Measurements from ENCODE around the gene FOXL3. TPM values are rescaled to one million over a fixed set of nuclear protein-coding genes. Genes with fewer than 3 reads are reported as not detected.

The FOXL3 gene
- total RNA-seq, 2 experiments from 2014 or later = not detected

DNA sequence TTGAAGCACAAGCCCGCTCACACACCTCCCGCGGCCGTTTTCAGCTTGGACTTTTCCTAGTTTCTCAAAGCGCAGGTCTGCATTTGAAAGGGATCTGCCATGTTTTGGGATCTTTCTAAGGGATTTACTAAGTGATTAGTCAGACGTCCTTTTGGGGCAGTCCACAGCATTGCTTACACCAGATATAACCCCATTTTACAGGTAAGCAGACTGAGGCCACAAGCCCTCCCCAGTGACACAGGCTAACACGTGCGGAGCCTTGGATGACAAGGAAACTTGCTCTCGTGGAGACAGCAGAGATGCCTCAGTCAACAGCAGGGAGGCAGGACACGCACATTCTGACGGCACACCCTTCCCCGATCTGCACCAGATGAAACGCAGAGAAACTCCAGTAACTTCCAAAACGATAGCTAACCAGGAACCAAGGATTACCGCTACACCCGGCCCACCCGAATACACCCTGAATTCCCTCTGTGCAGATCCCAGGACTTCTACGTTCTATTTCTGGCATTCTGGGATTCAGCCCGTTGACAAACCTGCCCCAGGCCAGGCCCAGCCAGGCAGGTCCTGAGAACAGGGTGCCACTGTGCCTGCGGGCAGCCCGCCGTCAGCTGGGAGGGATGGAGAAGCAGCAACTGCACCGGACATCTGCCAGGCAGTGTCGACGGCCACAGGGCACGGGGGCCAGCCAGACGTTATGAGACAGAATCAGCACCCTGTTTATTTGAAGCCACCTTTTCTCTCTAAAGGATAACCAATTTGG lies 27.9 kb downstream of the FOXL3 start:
- Mint-ChIP-seq H3K4me1 (no peaks in the 10 kb centered on the region), H3K9me3 (ENCODE audit: low read depth) (no peaks in the 10 kb centered on the region), H3K27ac (no peak overlapping the region), H3K36me3 (no peaks in the 10 kb centered on the region), H3K4me3 (no peak overlapping the region), H3K27me3 (peaks cover 34% of the 10 kb centered on the region)
- DNase-seq = no peak
- ATAC-seq = no peak
- CTCF ChIA-PET = no interaction called here

DNA sequence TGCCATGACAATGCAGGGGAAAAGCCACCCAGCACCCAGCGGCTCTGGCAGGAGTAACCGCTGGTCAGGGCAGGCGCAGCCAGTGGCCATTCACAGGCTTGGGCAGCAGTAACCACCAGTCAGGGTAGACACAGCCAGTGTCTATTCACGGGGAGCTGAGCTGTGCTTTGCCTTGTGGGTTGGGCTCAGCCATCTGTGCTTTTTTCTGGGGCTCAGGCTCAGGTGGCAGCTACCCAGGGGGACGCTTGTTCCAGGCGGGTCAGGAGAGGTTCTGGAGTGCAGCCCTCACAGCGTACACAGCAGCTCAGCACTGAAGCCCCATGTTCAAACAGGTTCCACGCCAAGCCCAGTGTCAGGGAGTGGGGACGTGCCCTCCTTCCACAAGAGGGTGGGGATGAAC lies 28.5 kb downstream of the FOXL3 start:
- H3K4me1 Mint-ChIP-seq = no peaks in the 10 kb centered on the region
- DNase-seq (no peak), ATAC-seq (no peak)
- H3K27me3 Mint-ChIP-seq = peaks cover 29% of the 10 kb centered on the region
- H3K4me3 Mint-ChIP-seq = no peak overlapping the region
- H3K9me3 Mint-ChIP-seq (ENCODE audit: low read depth) = no peaks in the 10 kb centered on the region
- no peaks in the 10 kb centered on the region for H3K36me3 Mint-ChIP-seq
- CTCF ChIA-PET = no interaction called here
- no peak overlapping the region for H3K27ac Mint-ChIP-seq

DNA sequence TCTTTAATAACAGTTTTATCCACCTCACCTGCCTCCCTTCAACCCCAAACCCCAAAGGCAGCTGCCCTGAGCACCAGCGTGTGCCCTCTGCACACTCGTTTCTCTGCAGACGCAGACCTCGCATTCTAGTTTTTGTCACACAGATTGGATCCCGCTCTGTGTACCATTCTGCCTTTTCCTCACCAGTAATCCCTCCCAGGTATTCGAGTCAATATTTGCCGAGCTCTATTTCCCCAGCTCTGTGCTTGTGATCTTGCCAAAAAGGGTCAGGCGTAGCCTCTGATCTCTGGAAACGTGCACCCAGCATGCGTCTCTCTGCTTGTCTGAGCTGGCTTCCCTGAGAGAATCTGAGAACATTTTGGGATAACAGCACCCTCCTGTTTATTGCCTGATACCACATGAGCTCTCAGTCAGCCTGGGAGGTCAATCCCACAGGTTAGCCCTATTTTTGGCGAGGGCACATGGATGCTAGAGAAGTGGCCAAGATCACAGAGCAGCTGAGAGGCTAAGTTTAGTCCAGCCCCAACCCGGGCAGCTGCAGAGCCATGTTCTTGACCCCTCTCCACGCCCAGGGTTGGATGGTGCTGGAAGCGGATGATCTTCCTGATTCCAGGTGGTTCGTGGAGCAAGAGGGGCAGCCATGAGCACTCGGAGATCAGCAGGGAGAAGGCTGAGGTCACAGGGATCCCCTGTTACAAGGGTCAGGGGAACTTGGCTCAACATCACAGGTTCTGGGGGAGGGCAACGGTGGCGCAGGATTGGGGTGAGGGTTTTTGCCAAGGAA lies 29.1 kb downstream of the FOXL3 start:
- DNase-seq = no peak
- CTCF ChIA-PET = no interaction called here
- peaks cover 26% of the 10 kb centered on the region for H3K27me3 Mint-ChIP-seq
- no peaks in the 10 kb centered on the region for H3K9me3 Mint-ChIP-seq (ENCODE audit: low read depth)
- no peak overlapping the region for H3K27ac Mint-ChIP-seq
- H3K36me3 Mint-ChIP-seq = no peaks in the 10 kb centered on the region
- no peak for ATAC-seq
- H3K4me3 Mint-ChIP-seq = no peak overlapping the region
- H3K4me1 Mint-ChIP-seq = no peaks in the 10 kb centered on the region

DNA sequence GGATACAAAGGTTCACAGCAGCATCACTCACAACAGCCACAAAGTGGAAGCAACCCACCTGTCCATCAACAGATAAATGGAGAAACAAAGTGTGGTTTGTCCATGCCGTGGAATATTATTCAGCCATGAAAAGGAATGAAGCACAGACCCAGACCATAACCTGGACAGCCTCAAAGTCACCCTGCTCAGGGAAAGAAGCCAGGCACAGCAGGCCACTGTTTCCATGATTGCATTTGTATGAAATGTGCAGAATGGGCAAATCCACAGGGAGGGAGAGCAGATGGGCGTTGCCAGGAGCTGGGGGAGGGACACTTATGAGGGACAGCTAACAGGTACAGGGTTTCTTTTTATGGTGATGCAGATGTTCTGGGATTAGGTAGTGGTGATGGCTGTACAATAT lies 30.3 kb downstream of the FOXL3 start:
- H3K27me3 Mint-ChIP-seq = peaks cover 22% of the 10 kb centered on the region
- H3K4me1 Mint-ChIP-seq = peaks cover 4% of the 10 kb centered on the region
- H3K36me3 Mint-ChIP-seq = no peaks in the 10 kb centered on the region
- CTCF ChIA-PET = interaction anchor here (0.8 to 1.6 kb wide), 4 partner anchors 12 to 474 kb away, joined by 3 to 4 read pairs (median 3); no protein-coding TSS in a partner anchor
- H3K9me3 Mint-ChIP-seq (ENCODE audit: low read depth) = no peaks in the 10 kb centered on the region
- DNase-seq (no peak), ATAC-seq (no peak)
- no peak overlapping the region for H3K27ac Mint-ChIP-seq
- no peak overlapping the region for H3K4me3 Mint-ChIP-seq

DNA sequence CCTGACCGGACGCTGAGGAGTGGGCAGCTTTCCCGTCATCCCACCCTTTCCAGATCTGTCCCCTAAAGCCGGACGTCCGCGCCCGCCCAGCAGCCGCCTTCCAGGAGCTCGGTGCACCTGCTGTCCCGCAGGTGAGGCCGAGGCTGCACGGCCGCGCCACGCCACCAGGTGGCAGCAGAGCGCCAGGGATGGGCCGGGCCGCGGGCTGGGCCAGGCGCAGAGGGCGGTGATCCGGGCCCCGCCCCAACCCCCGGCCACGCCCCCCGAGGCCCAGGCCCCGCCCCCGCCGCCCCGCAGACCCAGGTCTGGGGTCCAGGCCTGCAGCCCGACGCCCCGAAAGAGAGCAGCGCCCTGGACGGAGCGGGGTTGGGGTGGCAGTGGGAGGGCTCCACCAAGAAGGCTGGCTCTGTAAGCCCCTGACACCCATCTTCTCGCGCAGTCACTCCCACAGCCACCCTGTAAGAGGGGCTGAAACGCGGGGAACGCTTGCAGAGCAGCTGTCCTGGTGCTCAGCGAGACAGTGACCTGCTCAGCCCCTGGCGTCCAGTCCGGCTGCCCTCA lies 32.2 kb downstream of the FOXL3 start:
- peak; percentile 94 for ATAC-seq

DNA sequence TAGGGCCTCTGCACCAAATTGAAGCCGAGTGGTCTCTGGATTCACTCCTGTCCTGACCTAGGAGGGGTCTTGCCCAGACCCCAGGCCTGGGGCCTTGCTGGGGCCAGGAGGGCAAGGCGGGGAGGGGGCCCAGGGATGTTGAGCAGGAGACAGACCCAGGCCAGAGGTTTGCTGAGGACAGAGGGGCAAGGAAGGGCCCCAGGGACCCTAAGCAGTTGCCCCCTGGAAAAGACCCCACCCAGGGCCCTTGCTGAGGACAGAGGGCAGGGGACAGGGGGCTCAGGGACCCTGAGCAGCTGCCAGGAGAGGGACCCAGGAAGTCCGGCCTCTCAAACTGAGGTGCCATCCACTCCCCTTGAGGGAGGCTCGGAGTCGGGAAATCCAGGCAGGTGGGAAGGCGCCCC lies 32.7 kb downstream of the FOXL3 start:
- DNase-seq = no peak
- CTCF ChIA-PET = interaction anchor here (0.7 to 1.6 kb wide), 6 partner anchors 11 to 552 kb away, joined by 3 to 13 read pairs (median 8); no protein-coding TSS in a partner anchor
- no peak for ATAC-seq
- no peak overlapping the region for H3K27ac Mint-ChIP-seq
- H3K4me3 Mint-ChIP-seq = no peak overlapping the region
- H3K9me3 Mint-ChIP-seq (ENCODE audit: low read depth) = no peaks in the 10 kb centered on the region
- peaks cover 4% of the 10 kb centered on the region for H3K4me1 Mint-ChIP-seq
- no peaks in the 10 kb centered on the region for H3K36me3 Mint-ChIP-seq
- peaks cover 11% of the 10 kb centered on the region for H3K27me3 Mint-ChIP-seq

More for the DNA sequence above, 32.2 kb downstream of the FOXL3 start:
- CTCF ChIA-PET = interaction anchor here (0.6 to 1.6 kb wide), 16 partner anchors 10 to 671 kb away, joined by 3 to 13 read pairs (median 4); no protein-coding TSS in a partner anchor
- Mint-ChIP-seq H3K27me3 (peaks cover 12% of the 10 kb centered on the region), H3K27ac (no peak overlapping the region), H3K4me3 (no peak overlapping the region), H3K9me3 (ENCODE audit: low read depth) (no peaks in the 10 kb centered on the region), H3K36me3 (no peaks in the 10 kb centered on the region), H3K4me1 (peaks cover 4% of the 10 kb centered on the region)
- peak; percentile 81 for DNase-seq

DNA sequence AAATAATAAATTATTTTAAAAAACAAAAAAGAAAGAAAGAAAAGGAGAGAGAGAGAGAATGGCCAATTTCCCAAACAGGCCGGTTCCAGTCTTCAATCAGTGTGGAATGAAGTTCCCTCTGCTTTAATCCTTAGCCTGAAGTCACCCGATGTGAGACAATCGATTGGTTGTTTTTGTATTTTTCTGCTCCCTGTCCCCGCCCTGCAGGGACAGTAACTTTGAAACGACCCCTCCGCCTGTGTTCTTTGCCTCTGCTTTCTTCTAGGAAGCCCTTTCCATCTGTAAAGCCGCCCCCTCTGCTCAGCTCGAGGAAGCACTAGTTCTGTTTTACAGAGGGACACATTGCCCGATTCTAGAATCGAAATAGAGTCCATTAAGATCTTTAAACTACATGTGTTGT lies 33.4 kb downstream of the FOXL3 start:
- Mint-ChIP-seq H3K36me3 (no peaks in the 10 kb centered on the region), H3K27ac (no peak overlapping the region), H3K4me3 (no peak overlapping the region), H3K9me3 (ENCODE audit: low read depth) (no peaks in the 10 kb centered on the region), H3K4me1 (peaks cover 4% of the 10 kb centered on the region), H3K27me3 (peaks cover 9% of the 10 kb centered on the region)
- no peak for DNase-seq
- CTCF ChIA-PET = no interaction called here
- ATAC-seq = no peak

DNA sequence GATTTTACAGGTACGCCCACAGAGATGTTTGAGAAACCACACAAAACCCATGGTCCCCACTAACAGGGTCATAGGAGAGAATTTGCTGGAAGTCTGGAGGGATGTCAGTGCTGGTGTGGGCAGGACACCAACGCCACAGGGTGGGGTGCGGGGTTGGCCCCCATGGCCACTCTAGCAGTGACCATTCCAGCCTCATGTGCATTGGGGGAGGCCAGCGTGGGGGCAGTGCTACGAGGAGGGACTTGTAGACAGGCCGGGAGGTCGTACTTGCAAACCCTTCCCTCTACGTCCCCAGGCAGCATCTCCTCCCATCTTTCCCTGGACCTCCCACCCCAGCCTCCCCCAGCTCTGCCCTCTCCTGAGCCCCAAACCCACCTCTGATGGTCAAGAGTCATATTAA lies 34.0 kb downstream of the FOXL3 start:
- no peak for ATAC-seq
- Mint-ChIP-seq H3K27me3 (peaks cover 8% of the 10 kb centered on the region), H3K36me3 (no peaks in the 10 kb centered on the region), H3K9me3 (ENCODE audit: low read depth) (no peaks in the 10 kb centered on the region), H3K4me3 (no peak overlapping the region), H3K27ac (no peak overlapping the region), H3K4me1 (peaks cover 4% of the 10 kb centered on the region)
- DNase-seq = no peak
- CTCF ChIA-PET = no interaction called here

DNA sequence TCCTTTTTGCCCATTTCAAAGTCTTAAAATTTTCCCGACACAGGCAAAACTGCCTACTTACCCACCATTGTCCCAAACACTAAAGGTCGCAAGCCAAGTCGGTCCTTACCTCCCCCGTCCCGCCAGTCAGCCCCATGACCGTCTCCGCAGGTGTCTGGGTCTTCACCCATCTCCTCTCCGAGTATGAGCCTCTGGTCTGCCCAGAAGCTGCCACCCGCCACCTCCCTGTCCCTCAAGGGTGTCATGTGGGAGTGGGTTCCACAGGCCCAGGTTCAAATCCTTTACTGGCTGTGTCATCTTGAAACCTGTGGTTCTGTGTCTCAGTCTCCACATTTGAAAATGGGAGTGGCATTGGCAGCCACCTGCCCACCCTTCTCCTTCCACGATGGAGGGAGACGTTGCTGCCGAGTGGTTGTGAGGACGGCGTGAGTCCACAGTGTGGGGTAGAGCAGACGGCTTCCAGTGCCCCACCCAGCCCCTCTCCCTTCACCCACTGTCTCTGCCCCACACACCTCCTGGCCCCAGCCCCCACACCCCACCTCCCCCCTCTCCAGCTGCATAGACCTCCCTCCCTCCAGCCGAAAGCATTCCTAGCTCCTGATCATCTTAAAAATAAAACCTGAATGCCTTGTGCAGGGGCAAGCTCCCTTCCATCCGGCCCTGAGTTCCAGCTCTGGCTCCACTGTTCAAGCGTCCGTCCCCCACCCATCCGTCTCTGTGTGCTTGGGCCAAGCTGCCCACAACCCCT lies 35.3 kb downstream of the FOXL3 start:
- no peak overlapping the region for H3K27ac Mint-ChIP-seq
- no peak overlapping the region for H3K4me3 Mint-ChIP-seq
- CTCF ChIA-PET = interaction anchor here (1.5 kb wide), 1 partner anchor 548 kb away, joined by 4 read pairs; no protein-coding TSS in a partner anchor
- ATAC-seq (no peak), DNase-seq (no peak)
- no peaks in the 10 kb centered on the region for H3K36me3 Mint-ChIP-seq
- no peaks in the 10 kb centered on the region for H3K9me3 Mint-ChIP-seq (ENCODE audit: low read depth)
- H3K4me1 Mint-ChIP-seq = peaks cover 4% of the 10 kb centered on the region
- H3K27me3 Mint-ChIP-seq = peaks cover 3% of the 10 kb centered on the region

DNA sequence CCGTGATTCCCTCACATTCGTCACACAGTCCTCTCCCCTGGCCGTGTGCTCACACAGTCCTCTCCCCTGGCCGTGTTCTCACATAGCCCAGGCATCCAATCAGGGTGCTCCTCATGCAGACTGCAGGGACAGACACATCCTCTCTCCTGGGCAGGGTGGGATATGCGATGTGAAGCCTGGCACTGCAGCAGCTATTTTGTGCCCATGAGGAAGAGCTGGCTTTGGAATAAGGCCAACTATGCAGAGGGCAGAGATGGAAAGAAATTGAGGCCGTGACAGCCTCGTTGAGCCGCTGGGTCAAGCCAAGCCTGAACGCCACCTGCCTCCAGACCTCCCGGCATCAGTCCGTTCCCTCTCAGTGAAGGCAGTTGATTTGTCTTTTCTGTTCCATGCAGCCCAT lies 35.8 kb downstream of the FOXL3 start:
- H3K36me3 Mint-ChIP-seq = no peaks in the 10 kb centered on the region
- H3K4me1 Mint-ChIP-seq = peaks cover 4% of the 10 kb centered on the region
- CTCF ChIA-PET = interaction anchor here (1.5 kb wide), 1 partner anchor 547 kb away, joined by 4 read pairs; no protein-coding TSS in a partner anchor
- no peak overlapping the region for H3K27ac Mint-ChIP-seq
- H3K9me3 Mint-ChIP-seq (ENCODE audit: low read depth) = no peaks in the 10 kb centered on the region
- peaks cover 3% of the 10 kb centered on the region for H3K27me3 Mint-ChIP-seq
- H3K4me3 Mint-ChIP-seq = no peak overlapping the region
- ATAC-seq = no peak
- no peak for DNase-seq

DNA sequence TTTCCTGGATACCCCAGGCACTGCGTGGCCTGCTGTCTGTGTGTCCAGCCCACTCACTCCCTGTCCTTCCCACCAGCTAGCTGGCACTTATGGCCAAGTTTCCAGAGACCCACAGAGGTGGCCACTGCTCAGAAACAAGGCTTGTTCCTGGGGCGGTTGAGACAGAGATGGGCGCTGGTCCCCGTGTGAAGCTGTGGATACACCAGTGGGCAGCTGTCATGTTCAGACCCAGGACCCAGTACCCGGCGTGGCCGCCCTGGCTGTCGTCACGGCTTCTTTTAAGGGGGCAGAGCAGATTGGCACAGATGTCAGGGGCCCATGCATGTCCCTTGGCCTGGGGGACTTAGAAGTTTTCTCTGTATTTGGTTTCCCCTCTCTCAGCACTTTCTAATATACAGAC lies 36.3 kb downstream of the FOXL3 start:
- no peak overlapping the region for H3K4me3 Mint-ChIP-seq
- H3K27me3 Mint-ChIP-seq = peaks cover 3% of the 10 kb centered on the region
- CTCF ChIA-PET = interaction anchor here (1.5 kb wide), 1 partner anchor 547 kb away, joined by 4 read pairs; no protein-coding TSS in a partner anchor
- H3K4me1 Mint-ChIP-seq = peaks cover 4% of the 10 kb centered on the region
- H3K27ac Mint-ChIP-seq = no peak overlapping the region
- ATAC-seq = no peak
- no peaks in the 10 kb centered on the region for H3K9me3 Mint-ChIP-seq (ENCODE audit: low read depth)
- no peaks in the 10 kb centered on the region for H3K36me3 Mint-ChIP-seq
- no peak for DNase-seq

DNA sequence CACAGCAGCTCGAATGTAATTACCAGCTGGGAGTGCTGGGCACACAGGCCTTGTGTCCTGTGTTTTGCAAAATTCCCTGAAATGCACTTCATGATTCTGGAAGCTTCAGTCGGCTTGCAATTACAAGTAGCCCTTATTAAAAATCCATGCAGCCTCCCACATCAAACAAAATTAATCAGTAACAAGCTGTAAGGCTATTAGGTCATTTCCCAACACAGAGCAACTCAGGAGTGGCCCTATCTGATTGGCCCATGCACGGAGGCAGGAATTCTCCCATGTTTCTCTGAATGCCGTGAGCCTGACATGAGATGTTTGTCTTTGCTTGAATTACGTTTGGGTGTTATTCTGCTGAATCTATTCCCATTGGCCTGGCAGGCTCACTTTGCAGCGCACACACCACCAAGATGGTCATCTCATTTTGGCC lies 36.9 kb downstream of the FOXL3 start:
- Mint-ChIP-seq H3K27ac (no peak overlapping the region), H3K4me3 (no peak overlapping the region), H3K27me3 (peaks cover 3% of the 10 kb centered on the region), H3K36me3 (no peaks in the 10 kb centered on the region), H3K4me1 (peaks cover 4% of the 10 kb centered on the region), H3K9me3 (ENCODE audit: low read depth) (no peaks in the 10 kb centered on the region)
- CTCF ChIA-PET = no interaction called here
- ATAC-seq = no peak
- no peak for DNase-seq
